ENCODE results near the gene CSMD2.

DNA sequence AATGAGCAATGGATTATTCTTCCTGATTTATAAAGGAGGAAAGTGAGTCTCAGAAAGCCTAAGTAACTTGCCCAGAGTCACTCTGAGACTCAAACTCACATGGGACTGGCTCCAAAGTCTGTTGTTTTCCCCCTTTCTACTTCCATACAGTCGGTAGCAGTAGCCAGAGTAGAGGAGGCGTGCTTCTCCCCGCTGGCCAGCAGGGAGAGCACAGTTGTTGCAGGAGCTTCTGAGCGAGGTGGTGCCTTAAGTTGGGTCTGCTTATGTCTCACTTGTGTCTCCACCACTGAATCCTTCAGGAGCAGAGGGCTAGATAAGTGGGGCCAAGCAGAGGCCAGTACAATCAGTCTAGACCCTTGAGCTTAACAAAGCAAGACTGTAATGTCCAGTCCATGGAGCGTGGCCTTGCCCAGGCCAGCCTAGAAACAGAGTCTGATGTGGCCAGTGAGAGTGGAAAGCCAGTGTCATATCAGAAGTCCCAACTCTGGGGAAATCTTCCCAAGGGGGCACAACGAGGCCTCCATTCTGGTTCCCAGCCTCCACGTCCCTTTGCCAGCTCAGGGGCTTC, 510.7 kb downstream of the CSMD2 start:
- no peak for TF ChIP-seq TAF1 (IDR thresholded peaks at IDR 0.05; ENCODE audit: borderline replicate concordance, insufficient read depth, low read length)
- no peak for TF ChIP-seq POLR2AphosphoS5 (IDR thresholded peaks at IDR 0.05; ENCODE audit: low read depth, low read length)
- TF ChIP-seq, protein P1, sequence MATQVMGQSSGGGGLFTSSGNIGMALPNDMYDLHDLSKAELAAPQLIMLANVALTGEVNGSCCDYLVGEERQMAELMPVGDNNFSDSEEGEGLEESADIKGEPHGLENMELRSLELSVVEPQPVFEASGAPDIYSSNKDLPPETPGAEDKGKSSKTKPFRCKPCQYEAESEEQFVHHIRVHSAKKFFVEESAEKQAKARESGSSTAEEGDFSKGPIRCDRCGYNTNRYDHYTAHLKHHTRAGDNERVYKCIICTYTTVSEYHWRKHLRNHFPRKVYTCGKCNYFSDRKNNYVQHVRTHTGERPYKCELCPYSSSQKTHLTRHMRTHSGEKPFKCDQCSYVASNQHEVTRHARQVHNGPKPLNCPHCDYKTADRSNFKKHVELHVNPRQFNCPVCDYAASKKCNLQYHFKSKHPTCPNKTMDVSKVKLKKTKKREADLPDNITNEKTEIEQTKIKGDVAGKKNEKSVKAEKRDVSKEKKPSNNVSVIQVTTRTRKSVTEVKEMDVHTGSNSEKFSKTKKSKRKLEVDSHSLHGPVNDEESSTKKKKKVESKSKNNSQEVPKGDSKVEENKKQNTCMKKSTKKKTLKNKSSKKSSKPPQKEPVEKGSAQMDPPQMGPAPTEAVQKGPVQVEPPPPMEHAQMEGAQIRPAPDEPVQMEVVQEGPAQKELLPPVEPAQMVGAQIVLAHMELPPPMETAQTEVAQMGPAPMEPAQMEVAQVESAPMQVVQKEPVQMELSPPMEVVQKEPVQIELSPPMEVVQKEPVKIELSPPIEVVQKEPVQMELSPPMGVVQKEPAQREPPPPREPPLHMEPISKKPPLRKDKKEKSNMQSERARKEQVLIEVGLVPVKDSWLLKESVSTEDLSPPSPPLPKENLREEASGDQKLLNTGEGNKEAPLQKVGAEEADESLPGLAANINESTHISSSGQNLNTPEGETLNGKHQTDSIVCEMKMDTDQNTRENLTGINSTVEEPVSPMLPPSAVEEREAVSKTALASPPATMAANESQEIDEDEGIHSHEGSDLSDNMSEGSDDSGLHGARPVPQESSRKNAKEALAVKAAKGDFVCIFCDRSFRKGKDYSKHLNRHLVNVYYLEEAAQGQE (IDR thresholded peaks at IDR 0.05; ENCODE audit: insufficient read depth in 1 of 2, low read depth in 2 of 2, low read length in 2 of 2) = no peak
- TF ChIP-seq SIN3A (IDR thresholded peaks at IDR 0.05; ENCODE audit: borderline replicate concordance, insufficient read depth, low read length) = no peak
- no peak for TF ChIP-seq FOXP2 (optimal IDR thresholded peaks at IDR 0.05; ENCODE audit: borderline replicate concordance, extremely low read depth, extremely low read length, insufficient read depth)

Measured in PFSK-1 (cell line).